IMR-90 (cell line): Measurements from ENCODE around the gene APC. TPM values are rescaled to one million over a fixed set of nuclear protein-coding genes. Genes with fewer than 3 reads are reported as not detected.

Experiments
- ATAC-seq: fragments of 200-7000 bp; cut with Tn5 transposase; 2 replicates; pipeline ENCODE4 v1.9.1; 2020; ENCODE audit warnings: low read depth, mild to moderate bottlenecking, moderate library complexity
- BruUV-seq: library from RNA; stranded (reverse); fragments of 400-500 nt; replicated peaks from 2 replicates; lab custom pipeline; 2021; lab: Mats Ljungman, UMichigan
- CTCF ChIA-PET: fragments of 300-600 bp; formaldehyde crosslinking; extraction: SDS; loops from one replicate; lab custom pipeline; 2021; ENCODE audit warnings: antibody characterized with exemption; lab: Yijun Ruan, JAX
- POLR2A ChIA-PET: fragments of 300-600 bp; sonication (Branson Sonifier 250); formaldehyde crosslinking; loops from one replicate; lab custom pipeline; 2022; ENCODE audit warnings: antibody characterized with exemption; ENCODE audit not compliant: unreplicated experiment; lab: Charles Lee
- DNase-seq: peaks from one replicate; pipeline ENCODE4 v3.0.0; 2013
- H2AFZ ChIP-seq: replicated peaks from 2 replicates; pipeline ENCODE3; 2013; ENCODE audit warnings: low read length, mild to moderate bottlenecking; ENCODE audit not compliant: poor library complexity
- H2AK5ac ChIP-seq: 2 replicates; pipeline ENCODE4 v1.6.1; 2013; ENCODE audit warnings: low read depth, low read length, inconsistent platforms
- H2AK9ac ChIP-seq: replicated peaks from 2 replicates; pipeline ENCODE3; 2013; ENCODE audit warnings: mild to moderate bottlenecking, low read depth, low read length, moderate library complexity; ENCODE audit not compliant: poor library complexity
- H2BK120ac ChIP-seq: 2 replicates; pipeline ENCODE4 v1.6.1; 2013; ENCODE audit warnings: low read depth, low read length, inconsistent platforms
- H2BK15ac ChIP-seq: 3 replicates; pipeline ENCODE4 v1.6.1; 2013; ENCODE audit warnings: low read depth, low read length, inconsistent platforms
- H2BK20ac ChIP-seq: 2 replicates; pipeline ENCODE4 v1.6.1; 2013; ENCODE audit warnings: low read depth, mild to moderate bottlenecking, inconsistent platforms, low read length, moderate library complexity
- H2BK5ac ChIP-seq: 2 replicates; pipeline ENCODE4 v1.6.1; 2013; ENCODE audit warnings: mild to moderate bottlenecking, low read depth, low read length, inconsistent platforms; ENCODE audit not compliant: poor library complexity, severe bottlenecking
- H3K14ac ChIP-seq: replicated peaks from 2 replicates; pipeline ENCODE4 v1.6.1; 2013; ENCODE audit warnings: low read depth, low read length, inconsistent platforms
- H3K18ac ChIP-seq: 2 replicates; pipeline ENCODE4 v1.6.1; 2013; ENCODE audit warnings: low read depth, low read length, control low read depth
- H3K23ac ChIP-seq: 2 replicates; pipeline ENCODE4 v1.6.1; 2013; ENCODE audit warnings: low read depth, low read length, inconsistent platforms
- H3K27ac ChIP-seq: 2 replicates; pipeline ENCODE4 v1.5.1; 2013; ENCODE audit warnings: mild to moderate bottlenecking, control low read depth, low read length; ENCODE audit not compliant: insufficient read depth
- H3K27me3 ChIP-seq: 2 replicates; pipeline ENCODE4 v1.6.1; 2013; ENCODE audit warnings: low read length; ENCODE audit not compliant: control insufficient read depth, insufficient read depth
- H3K36me3 ChIP-seq: 2 replicates; pipeline ENCODE4 v1.6.1; 2013; ENCODE audit warnings: low read length, mixed read lengths; ENCODE audit not compliant: control insufficient read depth, insufficient read depth
- H3K4ac ChIP-seq: 2 replicates; pipeline ENCODE4 v1.6.1; 2013; ENCODE audit warnings: low read depth, low read length, inconsistent platforms
- H3K4me1 ChIP-seq: 2 replicates; pipeline ENCODE4 v1.6.1; 2013; ENCODE audit warnings: low read length, mixed read lengths; ENCODE audit not compliant: control insufficient read depth, insufficient read depth
- H3K4me2 ChIP-seq: 2 replicates; pipeline ENCODE4 v1.6.1; 2013; ENCODE audit warnings: low read depth, mild to moderate bottlenecking, control low read depth, low read length, moderate library complexity
- H3K4me3 ChIP-seq: 2 replicates; pipeline ENCODE4 v1.5.1; 2013; ENCODE audit warnings: low read depth, mild to moderate bottlenecking, control low read depth, low read length, moderate library complexity; ENCODE audit not compliant: insufficient read depth
- H3K56ac ChIP-seq: 2 replicates; pipeline ENCODE4 v1.6.1; 2013; ENCODE audit warnings: low read length, inconsistent platforms; ENCODE audit not compliant: insufficient read depth; ENCODE audit errors: extremely low read depth
- H3K79me1 ChIP-seq, 2 experiments: 2 replicates each; pipeline ENCODE4 v1.6.1; 2013; ENCODE audit warnings: low read length in 2 of 2, inconsistent platforms in 1 of 2, low read depth in 1 of 2
- H3K9ac ChIP-seq: 2 replicates; pipeline ENCODE4 v1.6.1; 2013; ENCODE audit warnings: low read depth, low read length, control low read depth
- H3K9me1 ChIP-seq: 2 replicates; pipeline ENCODE4 v1.6.1; 2013; ENCODE audit warnings: low read length, inconsistent platforms; ENCODE audit not compliant: insufficient read depth
- H3K9me3 ChIP-seq: 2 replicates; pipeline ENCODE4 v1.6.1; 2013; ENCODE audit warnings: low read length; ENCODE audit not compliant: control insufficient read depth, insufficient read depth
- H4K20me1 ChIP-seq: 2 replicates; pipeline ENCODE4 v1.6.1; 2013; ENCODE audit warnings: low read length, inconsistent platforms; ENCODE audit not compliant: insufficient read depth
- H4K5ac ChIP-seq: 2 replicates; pipeline ENCODE4 v1.6.1; 2013; ENCODE audit warnings: mild to moderate bottlenecking, low read depth, low read length, control low read depth
- H4K8ac ChIP-seq, 2 experiments: 2 replicates each; pipeline ENCODE4 v1.6.1; 2013; ENCODE audit warnings: low read depth in 2 of 2, low read length in 2 of 2, control low read depth in 1 of 2, inconsistent platforms in 1 of 2
- H4K91ac ChIP-seq: 2 replicates; pipeline ENCODE4 v1.6.1; 2013; ENCODE audit warnings: low read depth, low read length, inconsistent platforms; ENCODE audit not compliant: insufficient read depth
- BHLHE40 ChIP-seq: fragments of 150-350 bp; IDR thresholded peaks from 2 replicates; pipeline ENCODE4 v1.6.1; 2016; ENCODE audit warnings: mild to moderate bottlenecking, low read depth, low read length
- CEBPB ChIP-seq: IDR thresholded peaks from 2 replicates; pipeline ENCODE4 v1.6.1; 2012; ENCODE audit warnings: low read depth, low read length, improper control_type of control experiment
- CHD1 ChIP-seq: IDR thresholded peaks from 2 replicates; pipeline ENCODE4 v1.6.1; 2012; ENCODE audit warnings: low read depth, low read length, improper control_type of control experiment
- CTCF ChIP-seq: conservative IDR thresholded peaks from 2 replicates; pipeline ENCODE4 v1.5.1; 2012; ENCODE audit warnings: mild to moderate bottlenecking, low read depth, low read length, improper control_type of control experiment
- ELK1 ChIP-seq: fragments of 150-350 bp; IDR thresholded peaks from 2 replicates; pipeline ENCODE4 v1.6.1; 2016; ENCODE audit warnings: low read depth, mild to moderate bottlenecking, low read length, moderate library complexity, borderline replicate concordance
- FOS ChIP-seq: fragments of 150-350 bp; IDR thresholded peaks from 2 replicates; pipeline ENCODE4 v1.6.1; 2016; ENCODE audit warnings: low read depth, low read length
- MAFK ChIP-seq: IDR thresholded peaks from 2 replicates; pipeline ENCODE4 v1.6.1; 2012; ENCODE audit warnings: low read depth, low read length, improper control_type of control experiment
- MAZ ChIP-seq: IDR thresholded peaks from 2 replicates; pipeline ENCODE4 v1.6.1; 2012; ENCODE audit warnings: low read depth, mild to moderate bottlenecking, low read length, improper control_type of control experiment, moderate library complexity, borderline replicate concordance
- MXI1 ChIP-seq: IDR thresholded peaks from 2 replicates; pipeline ENCODE4 v1.6.1; 2012; ENCODE audit warnings: low read depth, mild to moderate bottlenecking, low read length, moderate library complexity, borderline replicate concordance
- NFE2L2 ChIP-seq: fragments of 150-350 bp; IDR thresholded peaks from 2 replicates; pipeline ENCODE4 v1.6.1; 2016; ENCODE audit warnings: low read depth, mild to moderate bottlenecking, low read length
- POLR2A ChIP-seq: IDR thresholded peaks from 2 replicates; pipeline ENCODE4 v1.6.1; 2012; ENCODE audit warnings: mild to moderate bottlenecking, low read depth, low read length
- RAD21 ChIP-seq: IDR thresholded peaks from 2 replicates; pipeline ENCODE4 v1.6.1; 2012; ENCODE audit warnings: low read length, improper control_type of control experiment
- RCOR1 ChIP-seq: IDR thresholded peaks from 2 replicates; pipeline ENCODE4 v1.6.1; 2012; ENCODE audit warnings: mild to moderate bottlenecking, low read length, improper control_type of control experiment; ENCODE audit not compliant: insufficient replicate concordance
- RFX5 ChIP-seq: IDR thresholded peaks from 2 replicates; pipeline ENCODE4 v1.8.0; 2012; ENCODE audit warnings: low read depth, mild to moderate bottlenecking, low read length, moderate library complexity
- SMC3 ChIP-seq: fragments of 150-350 bp; IDR thresholded peaks from 2 replicates; pipeline ENCODE4 v1.6.1; 2016; ENCODE audit warnings: low read depth, mild to moderate bottlenecking, antibody characterized with exemption, low read length, moderate library complexity
- USF2 ChIP-seq: fragments of 150-350 bp; IDR thresholded peaks from 2 replicates; pipeline ENCODE4 v1.6.1; 2017; ENCODE audit warnings: mild to moderate bottlenecking, antibody characterized with exemption, low read length, low read depth
- WGBS, 2 experiments: methylation state at CpG; one replicate each; pipeline versions ENCODE4 v1.1.5 to v1.1.7; 2013; ENCODE audit warnings: missing lambda C conversion rate in 2 of 2; ENCODE audit not compliant: insufficient read length in 1 of 2; ENCODE audit errors: extremely low coverage in 2 of 2; 5-methylcytosine and 5-hydroxymethylcytosine counted together
- dilution Hi-C: fragments of 300-500 bp; cut with HindIII; formaldehyde crosslinking; loops from one replicate; pipeline ENCODE4 v1.14.3; 2018; ENCODE audit warnings: low sequenced_read_pairs; ENCODE audit not compliant: unreplicated experiment
- in situ Hi-C: fragments of 300-500 bp; cut with MboI; formaldehyde crosslinking; loops from 3 replicates; pipeline ENCODE4 v1.14.3; 2019; ENCODE audit warnings: low sequenced_read_pairs, inconsistent platforms, mixed read lengths
- intact Hi-C: fragments of 100-400 bp; cut with micrococcal nuclease; formaldehyde crosslinking; loops from 2 replicates; pipeline ENCODE4 v1.10.0; 2022
- polyA plus RNA-seq, 3 experiments: library from polyadenylated mRNA; depleted of rRNA; stranded (reverse); fragments of >200 nt; gene quantifications; 2 replicates each; pipeline ENCODE4 v1.2.3, GENCODE V29; 2012; ENCODE audit warnings: low replicate concordance in 1 of 3
- total RNA-seq: library from RNA; depleted of rRNA; stranded (reverse); fragments of >200 nt; gene quantifications from 2 replicates; pipeline ENCODE4 v1.2.3, GENCODE V29; 2012

Gene APC
- total and polyA plus RNA-seq, 2 of the 4 experiments (the other 2 are of a cell fraction), result 7.3 to 58.4 TPM

GRCh38 chr5:112729630-112730029 lies 8.1 kb upstream of the APC start:
- intact Hi-C loops (no loop called here), dilution Hi-C loops (no loop called here), in situ Hi-C loops (no loop called here)
- WGBS, 2 experiments, result no CpG with 5 or more reads among the region's 1 CpG
- Histone ChIP-seq H3K18ac (no peak overlapping the region), H3K23ac (no peak overlapping the region), H2BK120ac (no peak overlapping the region), H3K79me1 (peaks cover 20 to 31% of the 10 kb centered on the region in 2 experiments), H3K36me3 (no peaks in the 10 kb centered on the region), H2BK20ac (no peak overlapping the region), H3K4me1 (no peaks in the 10 kb centered on the region), H3K4me2 (no peak overlapping the region), H3K4me3 (no peak overlapping the region), H4K91ac (no peak overlapping the region), H2AFZ (no peak overlapping the region), H4K5ac (no peak overlapping the region), H3K9me3 (no peaks in the 10 kb centered on the region), H3K27ac (no peak overlapping the region), H3K9me1 (no peaks in the 10 kb centered on the region), H3K27me3 (no peaks in the 10 kb centered on the region), H2AK9ac (no peak overlapping the region), H3K9ac (no peak overlapping the region), H4K20me1 (no peaks in the 10 kb centered on the region; the same call in 1 of the 2 replicates), H4K8ac (no peak overlapping the region), H2BK15ac (no peak overlapping the region), H2BK5ac (no peak overlapping the region), H2AK5ac (no peak overlapping the region), H3K14ac (no peak overlapping the region), H3K56ac (no peak overlapping the region), H3K4ac (no peak overlapping the region)
- TF ChIP-seq ELK1 (no peak), MAFK (no peak), NFE2L2 (no peak), CTCF (no peak), CHD1 (no peak), RFX5 (no peak), BHLHE40 (no peak), CEBPB (no peak), FOS (no peak), SMC3 (no peak), USF2 (no peak), RCOR1 (no peak), POLR2A (no peak), MXI1 (no peak), MAZ (no peak), RAD21 (no peak)
- no peak for DNase-seq
- ChIA-PET CTCF (no interaction called here), POLR2A (no interaction called here)
- BruUV-seq, result no TSS peak
- ATAC-seq, result no peak
